Measurements from ENCODE around the gene LAMTOR2.

GRCh38 chr1:156062189-156062588 is 7.6 kb downstream of the LAMTOR2 start:
- TF ChIP-seq EP300 (conservative IDR thresholded peaks at IDR 0.05; ENCODE audit: poor library complexity, severe bottlenecking) (no peak), POLR2AphosphoS5 (IDR thresholded peaks at IDR 0.05) (no peak)
